ENCODE data around the gene NMUR2. TPM values are rescaled to one million over a fixed set of nuclear protein-coding genes. Genes with fewer than 3 reads are reported as not detected.

NMUR2 gene
- total and polyA plus RNA-seq, 2 donors (not counting 3 experiments of a cell fraction or from before 2014, with no cell fraction given): not detected

- dilution Hi-C loops (cut with MboI; ENCODE audit: extremely low pct_ligation_motif_present, low sequenced_read_pairs) (no loop called here), intact Hi-C loops (cut with micrococcal nuclease) (no loop called here)
Observed at GRCh38 chr5:152412129-152412528, 7.0 kb upstream of the NMUR2 start.

GRCh38 chr5:152406082-152406481 is 1.0 kb upstream of the NMUR2 start:
- no peak overlapping the region for H3K27ac ChIP-seq (ENCODE audit: insufficient read depth, low read depth, low read length)
- H3K9ac ChIP-seq (replicated peaks; ENCODE audit: extremely low read depth, insufficient read depth, low read length): no peak overlapping the region
- ChIA-PET POLR2A (no interaction called here), CTCF (no interaction called here)
- intact Hi-C loops (cut with micrococcal nuclease): no loop called here
- H3K27me3 ChIP-seq (ENCODE audit: control insufficient read depth in 2 of 2, insufficient read depth in 2 of 2, low read length in 2 of 2): no peaks in the 10 kb centered on the region
- no TSS peak for BruUV-seq (replicated peaks)
- FAIRE-seq (no peak), DNase-seq (ENCODE audit: low read depth, low spot score) (no peak)
- H3K9me1 ChIP-seq (replicated peaks; ENCODE audit: control insufficient read depth, extremely low read depth, insufficient read depth, low read length): no peaks in the 10 kb centered on the region
- no peaks in the 10 kb centered on the region for H3K79me2 ChIP-seq (ENCODE audit: control insufficient read depth, insufficient read depth, low read length)
- H4K20me1 ChIP-seq (replicated peaks; ENCODE audit: control insufficient read depth, extremely low read depth, insufficient read depth, low read length): no peaks in the 10 kb centered on the region
- H3K4me1 ChIP-seq (ENCODE audit: control insufficient read depth, extremely low read depth, insufficient read depth, low read length): no peaks in the 10 kb centered on the region
- no peak overlapping the region for H2AFZ ChIP-seq (ENCODE audit: low read depth, low read length)
- no peaks in the 10 kb centered on the region for H3K36me3 ChIP-seq (ENCODE audit: control insufficient read depth in 2 of 2, extremely low read depth in 1 of 2, insufficient read depth in 2 of 2, low read length in 2 of 2)
- no peaks in the 10 kb centered on the region for H3K9me3 ChIP-seq (replicated peaks; ENCODE audit: control insufficient read depth, insufficient read depth, low read length)
- TF ChIP-seq CTCF (IDR thresholded peaks at IDR 0.05; ENCODE audit: extremely low read depth in 1 of 2, insufficient read depth in 1 of 2, low read depth in 1 of 2, low read length in 2 of 2) (no peak), FOS (IDR thresholded peaks at IDR 0.05; ENCODE audit: borderline replicate concordance, insufficient read depth, low read length) (no peak), POLR2AphosphoS5 (IDR thresholded peaks at IDR 0.05; ENCODE audit: insufficient read depth, low read depth, low read length) (no peak), JUN (IDR thresholded peaks at IDR 0.05; ENCODE audit: borderline replicate concordance, insufficient read depth, insufficient read length, low read depth) (no peak)
- dilution Hi-C loops (cut with MboI; ENCODE audit: extremely low pct_ligation_motif_present, low sequenced_read_pairs): no loop called here
- H3K4me2 ChIP-seq (ENCODE audit: insufficient read depth, low read length): no peak overlapping the region
- H3K4me3 ChIP-seq (replicated peaks in 1 of 3; ENCODE audit: insufficient read depth in 1 of 3, low read depth in 1 of 3, low read length in 3 of 3): no peak overlapping the region

More at GRCh38 chr5:152412129-152412528, 7.0 kb upstream of the NMUR2 start:
- H3K36me3 ChIP-seq (ENCODE audit: control insufficient read depth in 2 of 2, extremely low read depth in 1 of 2, insufficient read depth in 2 of 2, low read length in 2 of 2): no peaks in the 10 kb centered on the region
- H3K4me2 ChIP-seq (ENCODE audit: insufficient read depth, low read length): no peak overlapping the region
- no peak overlapping the region for H3K27ac ChIP-seq (ENCODE audit: insufficient read depth, low read depth, low read length)
- H3K9ac ChIP-seq (replicated peaks; ENCODE audit: extremely low read depth, insufficient read depth, low read length): no peak overlapping the region
- H3K4me1 ChIP-seq (ENCODE audit: control insufficient read depth, extremely low read depth, insufficient read depth, low read length): no peaks in the 10 kb centered on the region
- H3K27me3 ChIP-seq (ENCODE audit: control insufficient read depth in 2 of 2, insufficient read depth in 2 of 2, low read length in 2 of 2): no peaks in the 10 kb centered on the region
- H4K20me1 ChIP-seq (replicated peaks; ENCODE audit: control insufficient read depth, extremely low read depth, insufficient read depth, low read length): no peaks in the 10 kb centered on the region
- no peaks in the 10 kb centered on the region for H3K9me1 ChIP-seq (replicated peaks; ENCODE audit: control insufficient read depth, extremely low read depth, insufficient read depth, low read length)
- H3K79me2 ChIP-seq (ENCODE audit: control insufficient read depth, insufficient read depth, low read length): no peaks in the 10 kb centered on the region
- TF ChIP-seq MAX (IDR thresholded peaks at IDR 0.05; ENCODE audit: insufficient read depth, insufficient read length) (no peak), POLR2AphosphoS5 (IDR thresholded peaks at IDR 0.05; ENCODE audit: insufficient read depth, low read depth, low read length) (no peak)
- no peak overlapping the region for H3K4me3 ChIP-seq (replicated peaks in 1 of 3; ENCODE audit: insufficient read depth in 1 of 3, low read depth in 1 of 3, low read length in 3 of 3)
- ChIA-PET POLR2A (no interaction called here), CTCF (no interaction called here)
- BruUV-seq (replicated peaks): no TSS peak
- DNase-seq (ENCODE audit: low read depth, low spot score) (no peak), FAIRE-seq (no peak)
- no peaks in the 10 kb centered on the region for H3K9me3 ChIP-seq (replicated peaks; ENCODE audit: control insufficient read depth, insufficient read depth, low read length)
- H2AFZ ChIP-seq (ENCODE audit: low read depth, low read length): no peak overlapping the region

All from endothelial cell of umbilical vein (primary cell).